Upper lobe of right lung (tissue), 1 donor: ENCODE data around the gene GHRH. TPM values are rescaled to one million over a fixed set of nuclear protein-coding genes. Genes with fewer than 3 reads are reported as not detected.

Experiments used
- ATAC-seq: fragments of 200-7000 bp; cut with Tn5 transposase; one replicate; pipeline ENCODE4 v1.9.1; 2020; ENCODE audit warnings: mild to moderate bottlenecking, moderate library complexity
- DNase-seq: peaks from one replicate; pipeline ENCODE4 v3.0.0-alpha.2; 2020
- H3K27ac ChIP-seq: fragments of 200-600 bp; one replicate; pipeline ENCODE4 v1.8.0; 2022
- H3K27me3 ChIP-seq: fragments of 200-600 bp; one replicate; pipeline ENCODE4 v1.8.0; 2022; ENCODE audit warnings: mild to moderate bottlenecking
- H3K36me3 ChIP-seq: fragments of 200-600 bp; one replicate; pipeline ENCODE4 v1.8.0; 2022
- H3K4me1 ChIP-seq: fragments of 200-600 bp; one replicate; pipeline ENCODE4 v1.8.0; 2022
- H3K4me3 ChIP-seq: fragments of 200-600 bp; one replicate; pipeline ENCODE4 v1.8.0; 2022; ENCODE audit warnings: mild to moderate bottlenecking
- H3K9me3 ChIP-seq: fragments of 200-600 bp; one replicate; pipeline ENCODE4 v1.8.0; 2022
- CTCF ChIP-seq: fragments of 200-600 bp; IDR thresholded peaks from one replicate; pipeline ENCODE4 v1.8.0; 2022; ENCODE audit warnings: antibody characterized with exemption
- intact Hi-C: fragments of 100-400 bp; cut with DNase I; formaldehyde crosslinking; loops from one replicate; pipeline ENCODE4 v1.11.0; 2022
- total RNA-seq: library from RNA; stranded (reverse); fragmentation: NEBNext Ultra II Directional; extraction: Animal tissue kit (Norgen Biotek cat#: 25700); gene quantifications from one replicate; pipeline ENCODE4 v1.2.1, GENCODE V29; 2021
- donor health status: DM: no; HTN: yes; CAD: no; lungs with severe emphysema.

The GHRH gene
- total RNA-seq, 1 donor from 2014 or later, result not detected

GRCh38 chr20:37223053-37223452, 38.6 kb downstream of the GHRH start:
- ATAC-seq (peak; percentile 97), DNase-seq (no peak)
- Histone ChIP-seq H3K27ac (no peak overlapping the region), H3K4me3 (no peak overlapping the region), H3K27me3 (no peaks in the 10 kb centered on the region), H3K36me3 (peaks cover 85% of the 10 kb centered on the region), H3K9me3 (no peaks in the 10 kb centered on the region), H3K4me1 (peaks cover 4% of the 10 kb centered on the region)
- intact Hi-C loops, result no loop called here
- TF ChIP-seq CTCF, result no peak

- Histone ChIP-seq H3K4me3 (no peak overlapping the region), H3K9me3 (no peaks in the 10 kb centered on the region), H3K27ac (no peak overlapping the region), H3K4me1 (peaks cover 2% of the 10 kb centered on the region), H3K36me3 (peaks cover 85% of the 10 kb centered on the region), H3K27me3 (no peaks in the 10 kb centered on the region)
- DNase-seq (no peak), ATAC-seq (no peak)
- intact Hi-C loops, result no loop called here
- TF ChIP-seq CTCF, result no peak
Observed at GRCh38 chr20:37222086-37222485, 39.5 kb downstream of the GHRH start.

GRCh38 chr20:37220731-37221130, 40.9 kb downstream of the GHRH start:
- Histone ChIP-seq H3K36me3 (peaks cover 85% of the 10 kb centered on the region), H3K9me3 (no peaks in the 10 kb centered on the region), H3K27me3 (no peaks in the 10 kb centered on the region), H3K27ac (no peak overlapping the region), H3K4me3 (no peak overlapping the region), H3K4me1 (no peaks in the 10 kb centered on the region)
- ATAC-seq, result peak; percentile 25
- TF ChIP-seq CTCF, result no peak
- intact Hi-C loops, result no loop called here
- DNase-seq, result no peak

GRCh38 chr20:37219751-37220668, 41.6 kb downstream of the GHRH start:
- Histone ChIP-seq H3K36me3 (peaks cover 85% of the 10 kb centered on the region), H3K27ac (no peak overlapping the region), H3K9me3 (no peaks in the 10 kb centered on the region), H3K4me1 (no peaks in the 10 kb centered on the region), H3K4me3 (no peak overlapping the region), H3K27me3 (no peaks in the 10 kb centered on the region)
- TF ChIP-seq CTCF, result no peak
- DNase-seq (no peak), ATAC-seq (no peak)
- intact Hi-C loops, result no loop called here

GRCh38 chr20:37218976-37219375, 42.6 kb downstream of the GHRH start:
- Histone ChIP-seq H3K4me3 (no peak overlapping the region), H3K4me1 (no peaks in the 10 kb centered on the region), H3K36me3 (peaks cover 85% of the 10 kb centered on the region), H3K9me3 (no peaks in the 10 kb centered on the region), H3K27ac (no peak overlapping the region), H3K27me3 (no peaks in the 10 kb centered on the region)
- TF ChIP-seq CTCF, result no peak
- intact Hi-C loops, result no loop called here
- DNase-seq, result no peak
- ATAC-seq, result no peak
